ENCODE results near the gene HNMT. TPM values are rescaled to one million over a fixed set of nuclear protein-coding genes. Genes with fewer than 3 reads are reported as not detected.

Gene HNMT
- total and polyA plus RNA-seq, 2 of the 8 experiments (the other 6 are each of a cell fraction or from before 2014, with no cell fraction given): 1.6 to 3.6 TPM

DNA sequence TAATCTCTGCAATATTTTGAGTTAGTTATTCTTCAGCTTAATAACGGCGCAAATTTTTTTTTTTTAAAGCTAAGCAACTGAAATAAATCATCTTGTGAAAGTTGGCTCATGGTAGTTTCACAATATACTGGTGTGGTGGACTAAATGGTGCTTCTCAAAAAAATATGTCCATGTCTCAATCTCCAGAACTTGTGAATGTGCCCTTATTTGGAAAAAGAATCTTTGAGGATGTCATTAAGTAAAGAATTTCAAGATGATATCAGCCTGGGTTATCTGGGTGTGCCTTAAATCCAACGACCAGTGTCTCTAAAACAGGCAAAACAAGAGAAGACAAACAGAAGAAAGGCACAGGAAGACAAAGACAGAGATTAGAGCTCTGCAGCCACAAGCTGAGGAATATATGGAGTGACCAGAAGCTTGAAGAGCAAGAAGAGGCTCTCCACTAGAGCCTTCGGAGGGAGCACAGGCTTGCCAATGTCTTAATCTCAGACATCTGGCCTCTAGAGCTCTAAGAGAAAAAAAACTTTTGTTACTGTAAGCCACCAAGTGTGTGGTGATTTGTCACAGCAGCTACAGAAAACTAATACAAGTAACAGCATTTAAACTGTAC lies 71.4 kb downstream of the HNMT start (continued):
- TF ChIP-seq E2F6 (IDR thresholded peaks at IDR 0.05): no peak
- TF ChIP-seq, protein P1, sequence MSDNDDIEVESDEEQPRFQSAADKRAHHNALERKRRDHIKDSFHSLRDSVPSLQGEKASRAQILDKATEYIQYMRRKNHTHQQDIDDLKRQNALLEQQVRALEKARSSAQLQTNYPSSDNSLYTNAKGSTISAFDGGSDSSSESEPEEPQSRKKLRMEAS (IDR thresholded peaks at IDR 0.05): no peak
